Esophagus (tissue), 2 donors: ENCODE measurements around the gene DNAH11. TPM values are rescaled to one million over a fixed set of nuclear protein-coding genes. Genes with fewer than 3 reads are reported as not detected.

Source experiments
- H3K27ac ChIP-seq, 2 donors: one replicate each; pipeline ENCODE4 v1.5.1; 2013; ENCODE audit warnings: low read depth in 2 of 2, mild to moderate bottlenecking in 2 of 2, inconsistent platforms in 1 of 2, low read length in 1 of 2, moderate library complexity in 1 of 2
- H3K27me3 ChIP-seq, 2 donors: one replicate each; pipeline ENCODE4 v1.6.1; 2013; ENCODE audit warnings: low read length in 2 of 2, control low read depth in 1 of 2, mild to moderate bottlenecking in 1 of 2; ENCODE audit not compliant: insufficient read depth in 2 of 2, control insufficient read depth in 1 of 2
- H3K36me3 ChIP-seq, 2 donors: one replicate each; pipeline ENCODE4 v1.6.1; 2013; ENCODE audit warnings: low read length in 1 of 2; ENCODE audit not compliant: control insufficient read depth in 2 of 2, insufficient read depth in 2 of 2
- H3K4me1 ChIP-seq, 2 donors: one replicate each; pipeline ENCODE4 v1.6.1; 2013; ENCODE audit warnings: low read length in 1 of 2; ENCODE audit not compliant: control insufficient read depth in 2 of 2, insufficient read depth in 2 of 2
- H3K4me3 ChIP-seq, 2 donors: one replicate each; pipeline ENCODE4 v1.5.1; 2013; ENCODE audit warnings: low read length in 2 of 2, mild to moderate bottlenecking in 2 of 2, low read depth in 1 of 2, moderate library complexity in 1 of 2
- H3K9me3 ChIP-seq, 2 donors: one replicate each; pipeline ENCODE4 v1.6.1; 2013; ENCODE audit warnings: mild to moderate bottlenecking in 2 of 2, low read depth in 1 of 2, low read length in 1 of 2, moderate library complexity in 1 of 2; ENCODE audit not compliant: control insufficient read depth in 2 of 2, insufficient read depth in 1 of 2
- WGBS, 2 donors: extraction: QIAGEN DNeasy Blood & Tissue Kit; methylation state at CpG; one replicate each; pipeline ENCODE4 v1.1.7; 2013; 5-methylcytosine and 5-hydroxymethylcytosine counted together
- polyA plus RNA-seq, 2 donors: library from polyadenylated mRNA; stranded (reverse); fragments of 200-250 nt; gene quantifications; one replicate each; pipeline ENCODE4 v1.2.3, GENCODE V29; 2013
- donor health status: healthy with polysubstance abuse.
- donor health status: Bipolar disorder and iron deficiency.

The DNAH11 gene
- polyA plus RNA-seq, 2 donors = 0.51 to 1.6 TPM

DNA sequence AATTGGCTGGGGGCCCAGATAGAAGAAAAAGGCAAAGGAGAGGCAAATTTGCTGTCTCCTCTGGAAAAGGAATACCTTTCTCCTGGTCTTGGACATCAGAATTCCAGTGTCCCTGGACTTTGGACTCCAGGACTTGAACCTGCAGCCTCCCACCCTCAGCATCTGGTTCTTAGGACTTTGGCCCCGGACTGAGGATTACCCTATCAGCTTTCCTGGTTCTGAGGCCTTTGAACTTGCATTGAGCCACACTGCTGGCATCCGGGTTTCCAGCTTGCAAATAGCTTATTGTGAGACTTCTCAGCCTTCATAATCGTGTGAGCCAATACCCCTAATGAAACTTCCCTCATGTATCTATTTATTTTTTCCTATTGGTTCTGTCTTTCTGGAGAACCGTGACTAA is 68.3 kb downstream of the DNAH11 start:
- Histone ChIP-seq H3K36me3 (no peaks in the 10 kb centered on the region), H3K27ac (no peak overlapping the region), H3K4me1 (no peaks in the 10 kb centered on the region), H3K4me3 (no peak overlapping the region), H3K27me3 (no peaks in the 10 kb centered on the region), H3K9me3 (no peaks in the 10 kb centered on the region)
- WGBS, 2 donors = 65 to 83% methylated on average over 4 of the region's 4 CpGs

- WGBS, 2 donors = 49 to 53% methylated on average over 2 of the region's 2 CpGs
Measured at GRCh38 chr7:21616091-21616490, 73.3 kb downstream of the DNAH11 start.

GRCh38 chr7:21616796-21617436 is 74.1 kb downstream of the DNAH11 start:
- no peaks in the 10 kb centered on the region for H3K9me3 ChIP-seq

More at GRCh38 chr7:21616091-21616490, 73.3 kb downstream of the DNAH11 start:
- Histone ChIP-seq H3K27me3 (no peaks in the 10 kb centered on the region), H3K36me3 (no peaks in the 10 kb centered on the region), H3K27ac (no peak overlapping the region), H3K4me1 (no peaks in the 10 kb centered on the region), H3K9me3 (no peaks in the 10 kb centered on the region), H3K4me3 (no peak overlapping the region)

DNA sequence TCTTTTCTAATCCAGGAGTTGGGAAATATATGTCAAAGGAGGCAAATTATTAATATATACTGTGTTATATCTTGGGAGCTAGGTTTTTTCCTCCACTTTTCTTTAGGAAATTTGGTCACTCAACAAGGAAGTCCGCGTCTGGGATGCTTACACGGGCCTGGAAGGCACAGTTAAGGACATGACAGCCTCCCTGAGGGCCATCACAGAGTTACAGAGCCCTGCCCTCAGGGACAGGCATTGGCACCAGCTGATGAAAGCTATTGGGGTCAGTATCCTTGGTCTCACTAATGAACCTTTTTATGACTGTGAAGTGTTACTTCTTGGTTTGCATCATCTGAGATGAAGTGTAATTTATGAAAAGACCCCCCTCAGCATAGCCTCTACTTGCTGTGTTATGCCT is 74.7 kb downstream of the DNAH11 start:
- 73 to 78% methylated on average over 3 of the region's 3 CpGs for WGBS, 2 donors
- H3K27me3 ChIP-seq = no peaks in the 10 kb centered on the region
- no peak overlapping the region for H3K4me3 ChIP-seq
- H3K9me3 ChIP-seq = no peaks in the 10 kb centered on the region
- H3K4me1 ChIP-seq = no peaks in the 10 kb centered on the region
- H3K27ac ChIP-seq = no peak overlapping the region
- no peaks in the 10 kb centered on the region for H3K36me3 ChIP-seq

More at GRCh38 chr7:21616796-21617436, 74.1 kb downstream of the DNAH11 start:
- Histone ChIP-seq H3K27ac (no peak overlapping the region), H3K36me3 (no peaks in the 10 kb centered on the region), H3K27me3 (no peaks in the 10 kb centered on the region), H3K4me3 (no peak overlapping the region), H3K4me1 (no peaks in the 10 kb centered on the region)
- 55 to 58% methylated on average over 7 of the region's 7 CpGs for WGBS, 2 donors

GRCh38 chr7:21617916-21618390 is 75.1 kb downstream of the DNAH11 start:
- WGBS, 2 donors = 61 to 68% methylated on average over 6 of the region's 6 CpGs

GRCh38 chr7:21618706-21619105 is 75.9 kb downstream of the DNAH11 start:
- no peaks in the 10 kb centered on the region for H3K36me3 ChIP-seq
- WGBS, 2 donors = 83 to 91% methylated on average over 8 of the region's 8 CpGs
- no peaks in the 10 kb centered on the region for H3K4me1 ChIP-seq
- no peak overlapping the region for H3K4me3 ChIP-seq
- H3K27me3 ChIP-seq = no peaks in the 10 kb centered on the region
- no peaks in the 10 kb centered on the region for H3K9me3 ChIP-seq
- no peak overlapping the region for H3K27ac ChIP-seq

More at GRCh38 chr7:21617916-21618390, 75.1 kb downstream of the DNAH11 start:
- H3K4me1 ChIP-seq = no peaks in the 10 kb centered on the region
- peak overlapping the region in 1 of 2 donors; percentile 40 for H3K27ac ChIP-seq
- no peak overlapping the region for H3K4me3 ChIP-seq
- no peaks in the 10 kb centered on the region for H3K36me3 ChIP-seq
- no peaks in the 10 kb centered on the region for H3K9me3 ChIP-seq
- no peaks in the 10 kb centered on the region for H3K27me3 ChIP-seq

DNA sequence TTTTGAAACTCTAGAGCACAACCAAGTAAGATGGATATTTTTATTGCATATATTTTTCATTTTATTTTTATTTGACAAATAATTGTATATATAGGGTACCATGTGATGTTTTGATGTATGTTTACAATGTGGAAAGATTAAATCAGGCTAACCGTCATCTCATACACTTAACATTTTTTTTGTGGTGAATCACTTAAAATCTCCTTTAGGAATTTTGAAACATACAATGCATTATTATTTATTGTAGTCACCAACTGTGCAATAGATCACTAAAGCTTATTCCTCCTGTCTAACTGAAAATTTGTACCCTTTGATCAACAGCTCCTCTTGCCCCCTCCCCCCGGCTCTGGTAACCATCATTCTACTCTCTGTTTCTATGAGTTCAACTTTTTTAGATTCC is 77.2 kb downstream of the DNAH11 start:
- WGBS, 2 donors = 79 to 91% methylated on average over 2 of the region's 2 CpGs
- no peaks in the 10 kb centered on the region for H3K27me3 ChIP-seq
- no peaks in the 10 kb centered on the region for H3K9me3 ChIP-seq
- H3K4me3 ChIP-seq = no peak overlapping the region
- H3K36me3 ChIP-seq = no peaks in the 10 kb centered on the region
- no peaks in the 10 kb centered on the region for H3K4me1 ChIP-seq
- H3K27ac ChIP-seq = no peak overlapping the region

GRCh38 chr7:21624320-21624719 is 81.5 kb downstream of the DNAH11 start:
- Histone ChIP-seq H3K27me3 (no peaks in the 10 kb centered on the region), H3K27ac (no peak overlapping the region), H3K4me3 (no peak overlapping the region), H3K36me3 (no peaks in the 10 kb centered on the region), H3K4me1 (no peaks in the 10 kb centered on the region), H3K9me3 (no peaks in the 10 kb centered on the region)

DNA sequence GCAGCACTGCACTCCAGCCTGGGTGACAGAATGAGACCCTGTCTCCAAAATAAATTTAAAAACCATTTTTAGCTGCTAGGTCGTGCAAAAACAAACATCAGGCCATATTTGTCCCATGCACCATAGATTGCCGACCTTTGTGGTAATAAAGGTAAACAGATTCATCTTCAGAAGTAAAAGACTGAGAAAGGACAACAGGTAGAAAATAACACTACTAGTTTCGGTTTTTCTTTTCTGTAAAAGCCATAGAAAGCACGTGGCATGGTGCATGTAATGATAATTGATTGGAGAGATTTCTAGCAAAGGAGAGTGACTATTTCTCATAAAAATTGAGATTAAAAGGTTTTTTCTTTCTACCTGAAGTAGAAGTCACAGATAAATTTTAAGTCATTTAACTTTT is 93.9 kb downstream of the DNAH11 start:
- peaks cover 0 to 4% of the 10 kb centered on the region in 2 donors for H3K9me3 ChIP-seq
- H3K4me3 ChIP-seq = no peak overlapping the region
- H3K27ac ChIP-seq = no peak overlapping the region
- WGBS, 2 donors = 60 to 63% methylated on average over 4 of the region's 4 CpGs
- H3K27me3 ChIP-seq = no peaks in the 10 kb centered on the region
- no peaks in the 10 kb centered on the region for H3K4me1 ChIP-seq
- H3K36me3 ChIP-seq = no peaks in the 10 kb centered on the region

- Histone ChIP-seq H3K27me3 (no peaks in the 10 kb centered on the region), H3K4me3 (no peak overlapping the region), H3K36me3 (no peaks in the 10 kb centered on the region), H3K27ac (no peak overlapping the region), H3K9me3 (no peaks in the 10 kb centered on the region), H3K4me1 (no peaks in the 10 kb centered on the region)
- 76 to 80% methylated on average over 3 of the region's 3 CpGs for WGBS, 2 donors
Measured at GRCh38 chr7:21639206-21639868, 96.5 kb downstream of the DNAH11 start.
